GM12878 (cell line): ENCODE data around the gene MAPKAPK3. TPM values are rescaled to one million over a fixed set of nuclear protein-coding genes. Genes with fewer than 3 reads are reported as not detected.

Experiments
- ATAC-seq: fragments of 200-7000 bp; cut with Tn5 transposase; 3 replicates; pipeline ENCODE4 v1.9.1; 2020; ENCODE audit warnings: mild to moderate bottlenecking, moderate library complexity
- BruUV-seq: library from RNA; stranded (reverse); fragments of 400-500 nt; replicated peaks from 2 replicates; lab custom pipeline; 2021; lab: Mats Ljungman, UMichigan
- CTCF ChIA-PET: fragments of 300-600 bp; sonication (Branson Sonifier 250); formaldehyde crosslinking; extraction: SDS; loops from one replicate; lab custom pipeline; 2021; ENCODE audit warnings: inconsistent platforms; lab: Yijun Ruan, JAX
- POLR2A ChIA-PET: fragments of 350-600 bp; formaldehyde crosslinking; extraction: SDS; loops from one replicate; lab custom pipeline; 2021; ENCODE audit warnings: inconsistent platforms; lab: Charles Lee
- RAD21 ChIA-PET: fragments of 300-600 bp; sonication (Branson Sonifier 250); formaldehyde crosslinking; loops from one replicate; lab custom pipeline; 2023; ENCODE audit warnings: antibody characterized with exemption; ENCODE audit not compliant: unreplicated experiment; lab: Charles Lee
- SMC1A ChIA-PET: fragments of 300-600 bp; sonication (Branson Sonifier 250); formaldehyde crosslinking; loops from one replicate; lab custom pipeline; 2023; ENCODE audit not compliant: unreplicated experiment, uncharacterized antibody; lab: Charles Lee
- DNase-seq: peaks from one replicate; pipeline ENCODE4 v3.0.0-alpha.2; 2011; ENCODE audit warnings: low read depth, low spot score
- FAIRE-seq: peaks from 3 replicates; lab custom pipeline; 2011; peaks lifted over from hg19 to GRCh38; lab: Jason Lieb, UNC
- H2AFZ ChIP-seq: 2 replicates; pipeline ENCODE4 v1.6.0; 2011; ENCODE audit warnings: low read depth, low read length, control low read depth; ENCODE audit not compliant: control insufficient read depth
- H3K27ac ChIP-seq: 2 replicates; pipeline ENCODE4 v1.5.1; 2011; ENCODE audit warnings: control low read depth; ENCODE audit not compliant: control insufficient read depth, insufficient read depth
- H3K27me3 ChIP-seq, 2 experiments: replicated peaks in 1 of 2; 2 replicates each; pipeline versions ENCODE4 v1.6.0 to v1.6.1; 2011; ENCODE audit warnings: low read length in 1 of 2; ENCODE audit not compliant: control insufficient read depth in 2 of 2, insufficient read depth in 2 of 2
- H3K36me3 ChIP-seq, 2 experiments: 2 replicates each; pipeline ENCODE4 v1.5.1; 2011; ENCODE audit warnings: low read length in 1 of 2; ENCODE audit not compliant: control insufficient read depth in 2 of 2, insufficient read depth in 2 of 2
- H3K4me1 ChIP-seq: 2 replicates; pipeline ENCODE4 v1.6.1; 2011; ENCODE audit warnings: mild to moderate bottlenecking, low read length, moderate library complexity, mixed read lengths; ENCODE audit not compliant: control insufficient read depth, insufficient read depth
- H3K4me2 ChIP-seq: 2 replicates; pipeline ENCODE4 v1.6.0; 2011; ENCODE audit warnings: control low read depth; ENCODE audit not compliant: control insufficient read depth, insufficient read depth
- H3K4me3 ChIP-seq: fragments of 200-600 bp; sonication (generic); 2 replicates; pipeline ENCODE4 v1.5.1; 2016
- H3K79me2 ChIP-seq: 2 replicates; pipeline ENCODE4 v1.6.0; 2011; ENCODE audit warnings: low read length; ENCODE audit not compliant: control insufficient read depth, insufficient read depth
- H3K9ac ChIP-seq: 2 replicates; pipeline ENCODE4 v1.8.0; 2011; ENCODE audit warnings: low read length, control low read depth, mixed read lengths; ENCODE audit not compliant: control insufficient read depth, insufficient read depth
- H3K9me3 ChIP-seq: replicated peaks from 3 replicates; pipeline ENCODE4 v1.5.1; 2011; ENCODE audit warnings: mild to moderate bottlenecking, low read length; ENCODE audit not compliant: control insufficient read depth, insufficient read depth
- H4K20me1 ChIP-seq: 2 replicates; pipeline ENCODE4 v1.6.0; 2011; ENCODE audit not compliant: control insufficient read depth, insufficient read depth
- CTCF ChIP-seq, 3 experiments: IDR thresholded peaks in 2 of 3; conservative IDR thresholded peaks in 1 of 3; 2 replicates each; pipeline ENCODE4 v1.5.1; 2011; ENCODE audit warnings: low read depth in 3 of 3, low read length in 3 of 3, mild to moderate bottlenecking in 3 of 3, control low read depth in 2 of 3, moderate library complexity in 2 of 3, inconsistent platforms in 1 of 3, mixed read lengths in 1 of 3; ENCODE audit not compliant: control insufficient read depth in 2 of 3, insufficient read depth in 1 of 3; ENCODE audit errors: extremely low read depth in 1 of 3
- FOS ChIP-seq: IDR thresholded peaks from 3 replicates; pipeline ENCODE4 v1.6.1; 2011; ENCODE audit warnings: borderline replicate concordance; ENCODE audit not compliant: insufficient read length; ENCODE audit errors: extremely low read depth
- IKZF2 ChIP-seq, 2 experiments: fragments of 450-650 bp; IDR thresholded peaks; 2 replicates each; pipeline ENCODE4 v1.6.1; 2017; ENCODE audit warnings: mild to moderate bottlenecking in 2 of 2, moderate library complexity in 2 of 2
- NRF1 ChIP-seq: conservative IDR thresholded peaks from 2 replicates; pipeline ENCODE4 v1.6.1; 2011; ENCODE audit warnings: mild to moderate bottlenecking, low read depth, low read length, improper control_type of control experiment
- RELB ChIP-seq: fragments of 450-650 bp; IDR thresholded peaks from 2 replicates; pipeline ENCODE4 v1.6.1; 2017; ENCODE audit warnings: low read depth, mild to moderate bottlenecking, moderate library complexity
- SIN3A ChIP-seq: IDR thresholded peaks from 2 replicates; pipeline ENCODE4 v1.6.1; 2012; ENCODE audit warnings: low read depth, low read length, improper control_type of control experiment
- SRF ChIP-seq, 2 experiments: IDR thresholded peaks; 2 replicates each; pipeline ENCODE4 v1.6.1; 2011; ENCODE audit warnings: low read depth in 2 of 2, low read length in 2 of 2, mild to moderate bottlenecking in 1 of 2, moderate library complexity in 1 of 2
- ZBTB11 ChIP-seq: fragments of 450-650 bp; formaldehyde crosslinking; IDR thresholded peaks from 2 replicates; pipeline ENCODE4 v1.5.0; 2022; ENCODE audit warnings: mild to moderate bottlenecking, missing genetic modification characterization
- WGBS: methylation state at CpG from one replicate; pipeline ENCODE4 v1.1.6; 2016; ENCODE audit warnings: low lambda C conversion rate; ENCODE audit not compliant: insufficient replicate concordance, insufficient coverage; ENCODE audit errors: missing lambda C conversion rate; 5-methylcytosine and 5-hydroxymethylcytosine counted together
- in situ Hi-C: fragments of 300-500 bp; cut with MboI; formaldehyde crosslinking; loops from 9 replicates; pipeline ENCODE4 v1.14.3; 2018; ENCODE audit warnings: mixed read lengths
- intact Hi-C: fragments of 100-400 bp; cut with micrococcal nuclease; formaldehyde crosslinking; loops from one replicate; pipeline ENCODE4 v1.14.2; 2022; ENCODE audit not compliant: unreplicated experiment
- polyA plus RNA-seq, 11 experiments: library from polyadenylated mRNA; depleted of rRNA in 4 of 11; unstranded in 6 of 11; stranded (reverse) in 5 of 11; fragments of >200 nt; fragmentation: Nextera tagmentation in 4 of 11; fragmentation: Illumina TruSeq in 1 of 11; extraction: Ambion mirVana in 4 of 11; extraction: Trizol in 1 of 11; gene quantifications; 1 replicate in 1 of 11; 2 replicates in 10 of 11; pipeline versions ENCODE4 v1.2.1 to v1.2.3, GENCODE V29; 2011 to 2016; ENCODE audit warnings: inconsistent platforms in 2 of 11, missing spikeins in 2 of 11, low read depth in 1 of 11
- total RNA-seq, 4 experiments: library from RNA; depleted of rRNA in 3 of 4; stranded (reverse); fragments of >200 nt in 3 of 4; fragmentation: Illumina TruSeq in 1 of 4; extraction: Trizol in 1 of 4; gene quantifications; 2 replicates each; pipeline versions ENCODE4 v1.2.1 to v1.2.3, GENCODE V29; 2013 to 2021

The MAPKAPK3 gene
- total and polyA plus RNA-seq, 10 of the 15 experiments (the other 5 are each of a cell fraction or from before 2014, with no cell fraction given), result 7.9 to 66.0 (median 39.0) TPM

- intact Hi-C loops, result no loop called here
- 0% methylated on average over 1 of the region's 1 CpG for WGBS
- Histone ChIP-seq H4K20me1 (no peaks in the 10 kb centered on the region; the same call in 1 of the 2 replicates), H2AFZ (no peak overlapping the region), H3K27ac (no peak overlapping the region), H3K4me3 (no peak overlapping the region), H3K27me3 (peaks cover 0 to 5% of the 10 kb centered on the region in 2 experiments; a peak in 2 of 4 replicates), H3K4me1 (no peaks in the 10 kb centered on the region), H3K9me3 (no peaks in the 10 kb centered on the region), H3K36me3 (no peaks in the 10 kb centered on the region), H3K79me2 (no peaks in the 10 kb centered on the region), H3K4me2 (no peak overlapping the region), H3K9ac (no peak overlapping the region)
- no peak for TF ChIP-seq SRF (IDR thresholded peaks at IDR 0.05; ENCODE audit: low read depth in 2 of 2, low read length in 2 of 2)
- FAIRE-seq (no peak), DNase-seq (no peak), ATAC-seq (no peak)
- in situ Hi-C loops, result no loop called here
- ChIA-PET RAD21 (no interaction called here), CTCF (interaction anchor here (1.6 kb wide), 1 partner anchor 12 kb away, joined by 3 read pairs; no protein-coding TSS in a partner anchor), SMC1A (interaction anchor here (1.1 kb wide), 1 partner anchor 9 kb away, joined by 3 read pairs; no protein-coding TSS in a partner anchor), POLR2A (interaction anchor here (0.6 kb wide), 1 partner anchor 352 kb away, joined by 3 read pairs; no protein-coding TSS in a partner anchor)
- BruUV-seq, result no TSS peak
Observed at GRCh38 chr3:50666837-50667236, 49.9 kb downstream of the MAPKAPK3 start.

- Histone ChIP-seq H3K9me3 (no peaks in the 10 kb centered on the region), H3K27me3 (peaks cover 9 to 25% of the 10 kb centered on the region in 2 experiments), H3K79me2 (no peaks in the 10 kb centered on the region), H3K27ac (no peak overlapping the region), H3K36me3 (no peaks in the 10 kb centered on the region), H3K4me1 (no peaks in the 10 kb centered on the region), H4K20me1 (no peaks in the 10 kb centered on the region; the same call in 1 of the 2 replicates), H3K4me3 (no peak overlapping the region), H3K4me2 (no peak overlapping the region), H3K9ac (no peak overlapping the region), H2AFZ (no peak overlapping the region)
- CTCF ChIA-PET, result no interaction called here
- DNase-seq (no peak), ATAC-seq (no peak), FAIRE-seq (no peak)
- POLR2A ChIA-PET, result no interaction called here
- 78% methylated on average over 4 of the region's 4 CpGs for WGBS
- RAD21 ChIA-PET, result no interaction called here
- SMC1A ChIA-PET, result interaction anchor here (1.2 kb wide), 1 partner anchor 102 kb away, joined by 6 read pairs; no protein-coding TSS in a partner anchor
- in situ Hi-C loops, result no loop called here
- no TSS peak for BruUV-seq
- intact Hi-C loops, result no loop called here
- no peak for TF ChIP-seq SRF (IDR thresholded peaks at IDR 0.05; ENCODE audit: low read depth in 2 of 2, low read length in 2 of 2)
- TF ChIP-seq RELB, result no peak
- TF ChIP-seq SIN3A, result no peak
- TF ChIP-seq NRF1, result no peak
- no peak for TF ChIP-seq CTCF (IDR thresholded peaks at IDR 0.05 in 2 of 3, conservative IDR thresholded peaks at IDR 0.05 in 1 of 3; ENCODE audit: control insufficient read depth in 2 of 3, extremely low read depth in 1 of 3, insufficient read depth in 1 of 3, low read depth in 3 of 3, low read length in 3 of 3)
- no peak for TF ChIP-seq FOS
- TF ChIP-seq ZBTB11 (CRISPR knock-in tag), result no peak
- TF ChIP-seq IKZF2 (IDR thresholded peaks at IDR 0.05), result no peak
Observed at GRCh38 chr3:50671331-50671730, 54.4 kb downstream of the MAPKAPK3 start.
